K562 (cell line): Measurements from ENCODE around the gene VPS33A. TPM values are rescaled to one million over a fixed set of nuclear protein-coding genes. Genes with fewer than 3 reads are reported as not detected.

Experiments used
- ATAC-seq: fragments of 200-7000 bp; cut with Tn5 transposase; 3 replicates; pipeline ENCODE4 v1.9.1; 2020; ENCODE audit warnings: moderate library complexity
- BruUV-seq: library from RNA; stranded (reverse); fragments of 400-500 nt; replicated peaks from 2 replicates; lab custom pipeline; 2021; lab: Mats Ljungman, UMichigan
- CTCF ChIA-PET: fragments of 300-600 bp; formaldehyde crosslinking; extraction: SDS; loops from one replicate; lab custom pipeline; 2021; ENCODE audit warnings: low intra/inter-chr PET ratio; lab: Yijun Ruan, JAX
- POLR2A ChIA-PET: fragments of 300-600, 350-650 bp; sonication (Branson Sonifier 250); formaldehyde crosslinking; extraction: SDS; loops from one replicate; lab custom pipeline; 2021; ENCODE audit warnings: antibody characterized with exemption, inconsistent platforms; lab: Yijun Ruan, JAX
- DNase-seq, 4 experiments: peaks; one replicate each; pipeline versions ENCODE4 v3.0.0 to v3.0.0-alpha.2; 2011 to 2018; ENCODE audit warnings: low spot score in 3 of 4, mixed read lengths in 3 of 4; ENCODE audit errors: extremely low read depth in 1 of 4
- FAIRE-seq: peaks from 2 replicates; lab custom pipeline; 2011; peaks lifted over from hg19 to GRCh38; lab: Jason Lieb, UNC
- H2AFZ ChIP-seq: 2 replicates; pipeline ENCODE4 v1.6.0; 2011; ENCODE audit warnings: low read depth, low read length, control low read depth, inconsistent platforms
- H3K27ac ChIP-seq: fragments of 200-600 bp; 3 replicates; pipeline ENCODE4 v1.8.0; 2011; ENCODE audit warnings: low read depth, mild to moderate bottlenecking, control low read depth, inconsistent platforms, low read length, moderate library complexity, mixed read lengths; ENCODE audit errors: extremely low read depth
- H3K27me3 ChIP-seq, 2 experiments: fragments of 300-600 bp in 1 of 2; 2 replicates in 1 of 2; 3 replicates in 1 of 2; pipeline versions ENCODE4 v1.6.0 to v1.8.0; 2011; ENCODE audit warnings: inconsistent platforms in 2 of 2, low read length in 2 of 2, mild to moderate bottlenecking in 1 of 2, mixed read lengths in 1 of 2, moderate library complexity in 1 of 2; ENCODE audit not compliant: control insufficient read depth in 2 of 2, insufficient read depth in 2 of 2
- H3K36me3 ChIP-seq: fragments of 300-600 bp; 3 replicates; pipeline ENCODE4 v1.8.0; 2011; ENCODE audit warnings: mild to moderate bottlenecking, low read length, inconsistent platforms; ENCODE audit not compliant: control insufficient read depth, insufficient read depth
- H3K4me1 ChIP-seq, 2 experiments: fragments of 200-600 bp in 1 of 2; replicated peaks in 1 of 2; 2 replicates in 1 of 2; 3 replicates in 1 of 2; pipeline versions ENCODE4 v1.5.1 to v1.8.0; 2011; ENCODE audit warnings: inconsistent platforms in 2 of 2, low read length in 2 of 2, mild to moderate bottlenecking in 1 of 2, mixed read lengths in 1 of 2, moderate library complexity in 1 of 2; ENCODE audit not compliant: control insufficient read depth in 2 of 2, insufficient read depth in 2 of 2
- H3K4me2 ChIP-seq: 2 replicates; pipeline ENCODE4 v1.6.1; 2011; ENCODE audit warnings: low read length, control low read depth, inconsistent platforms, mixed read lengths; ENCODE audit not compliant: insufficient read depth
- H3K4me3 ChIP-seq: fragments of 200-600 bp; sonication (generic), shearing (Covaris generic); 2 replicates; pipeline ENCODE4 v1.5.1; 2016; ENCODE audit warnings: control low read depth, inconsistent platforms
- H3K79me2 ChIP-seq: fragments of 200-600 bp; 3 replicates; pipeline ENCODE4 v1.8.0; 2011; ENCODE audit warnings: low read length, inconsistent platforms; ENCODE audit not compliant: control insufficient read depth, insufficient read depth
- H3K9ac ChIP-seq, 2 experiments: 2 replicates each; pipeline versions ENCODE4 v1.6.0 to v1.6.1; 2011; ENCODE audit warnings: low read depth in 2 of 2, low read length in 2 of 2, control low read depth in 1 of 2, inconsistent platforms in 1 of 2, mild to moderate bottlenecking in 1 of 2, mixed read lengths in 1 of 2; ENCODE audit not compliant: insufficient read depth in 1 of 2
- H3K9me1 ChIP-seq: one replicate; pipeline ENCODE4 v1.6.0; 2011; ENCODE audit warnings: inconsistent platforms, mild to moderate bottlenecking, low read length, moderate library complexity; ENCODE audit not compliant: control insufficient read depth, insufficient read depth
- H3K9me3 ChIP-seq: replicated peaks from 2 replicates; pipeline ENCODE4 v1.5.1; 2011; ENCODE audit warnings: low read depth, low read length, inconsistent platforms; ENCODE audit not compliant: control insufficient read depth, insufficient read depth
- H4K20me1 ChIP-seq: replicated peaks from 2 replicates; pipeline ENCODE4 v1.6.1; 2011; ENCODE audit warnings: low read length, inconsistent platforms, mixed read lengths; ENCODE audit not compliant: control insufficient read depth, insufficient read depth
- CBX8 ChIP-seq: fragments of 200-600 bp; sonication (generic); IDR thresholded peaks from 2 replicates; pipeline ENCODE4 v1.6.1; 2012; ENCODE audit warnings: borderline replicate concordance, mixed run types, low read depth, mild to moderate bottlenecking, moderate library complexity, mixed read lengths, low read length, control low read depth, inconsistent platforms; ENCODE audit not compliant: poor library complexity, severe bottlenecking; ENCODE audit errors: extremely low read depth
- HDAC2 ChIP-seq: fragments of 450-650 bp; IDR thresholded peaks from 2 replicates; pipeline ENCODE4 v1.6.1; 2016; ENCODE audit warnings: mild to moderate bottlenecking
- KDM5B ChIP-seq: fragments of 200-600 bp; sonication (generic); IDR thresholded peaks from 2 replicates; pipeline ENCODE4 v1.6.1; 2012; ENCODE audit warnings: low read depth, mild to moderate bottlenecking, moderate library complexity, low read length, control low read depth, inconsistent platforms; ENCODE audit not compliant: insufficient replicate concordance
- PREB ChIP-seq: sonication (generic); formaldehyde crosslinking; IDR thresholded peaks from 2 replicates; pipeline ENCODE4 v1.8.1; 2023; ENCODE audit warnings: mild to moderate bottlenecking, missing genetic modification reagents
- SMAD1 ChIP-seq: fragments of 150-350 bp; IDR thresholded peaks from 2 replicates; pipeline ENCODE4 v1.6.1; 2014; ENCODE audit warnings: low read length, low read depth; ENCODE audit not compliant: partially characterized antibody
- SRSF3 ChIP-seq: fragments of 200-400 bp; formaldehyde crosslinking; IDR thresholded peaks from 2 replicates; pipeline ENCODE4 v1.6.1; 2016; ENCODE audit warnings: mild to moderate bottlenecking, low read length, moderate library complexity; ENCODE audit not compliant: insufficient read depth
- WGBS: fragments of 100-300 bp; shearing (Covaris generic); methylation state at CpG from one replicate; pipeline ENCODE4 v1.1.6; 2016; ENCODE audit warnings: low coverage, mixed read lengths; ENCODE audit not compliant: insufficient coverage; ENCODE audit errors: missing lambda C conversion rate; 5-methylcytosine and 5-hydroxymethylcytosine counted together
- in situ Hi-C: fragments of 300-500 bp; cut with MboI; formaldehyde crosslinking; loops from 4 replicates; pipeline ENCODE4 v1.15.0; 2018; ENCODE audit warnings: inconsistent platforms, mixed read lengths
- intact Hi-C: fragments of 100-400 bp; cut with micrococcal nuclease; formaldehyde crosslinking; loops from 2 replicates; pipeline ENCODE4 v1.14.2; 2022
- polyA plus RNA-seq, 8 experiments: library from polyadenylated mRNA; depleted of rRNA in 4 of 8; stranded (reverse) in 5 of 8; unstranded in 3 of 8; fragments of >200 nt; fragmentation: Nextera tagmentation in 2 of 8; fragmentation: Illumina TruSeq in 1 of 8; extraction: Ambion mirVana in 2 of 8; extraction: Trizol in 1 of 8; gene quantifications; 2 replicates each; pipeline versions ENCODE4 v1.2.1 to v1.2.3, GENCODE V29; 2011 to 2014; ENCODE audit warnings: inconsistent platforms in 1 of 8, missing spikeins in 1 of 8
- total RNA-seq, 7 experiments: library from RNA; depleted of rRNA in 6 of 7; stranded (reverse); fragments of >200 nt in 6 of 7; fragmentation: Illumina TruSeq in 2 of 7; extraction: Trizol in 2 of 7; gene quantifications; 2 replicates each; pipeline versions ENCODE4 v1.2.1 to v1.2.3, GENCODE V29; 2011 to 2021; ENCODE audit warnings: low replicate concordance in 1 of 7
- TF ChIP-seq, protein P1 (sequence below), 2 experiments: fragments of 450-650 bp; IDR thresholded peaks; 2 replicates each; pipeline ENCODE4 v1.6.1; 2018; ENCODE audit warnings: mild to moderate bottlenecking in 2 of 2, low read depth in 1 of 2; ENCODE audit not compliant: partially characterized antibody in 2 of 2

The VPS33A gene
- total and polyA plus RNA-seq, 9 of the 15 experiments (the other 6 are each of a cell fraction or from before 2014, with no cell fraction given) = 10.6 to 34.3 (median 25.3) TPM

DNA sequence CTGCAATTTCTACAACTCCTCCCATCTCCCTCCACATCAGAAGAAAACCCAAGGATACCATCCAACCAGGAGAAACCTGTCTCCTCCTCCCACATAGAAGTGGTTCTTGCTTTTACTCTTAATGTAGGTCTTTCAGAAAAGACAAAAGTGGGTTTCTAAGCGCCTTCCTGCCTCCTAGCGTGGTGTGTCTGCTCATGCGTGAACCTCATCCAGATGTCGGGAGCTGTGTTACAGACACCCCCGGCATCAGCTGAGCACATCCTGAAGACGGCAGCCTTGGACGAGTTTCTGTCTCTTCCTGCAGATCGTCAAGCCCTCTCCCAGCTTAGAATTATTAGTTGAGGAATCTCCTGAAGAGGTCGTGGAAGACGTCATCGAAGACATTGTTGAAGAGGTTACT lies 73.9 kb downstream of the VPS33A start:
- ChIA-PET CTCF (no interaction called here), POLR2A (interaction anchor here (1.6 kb wide), 1 partner anchor 17 kb away, joined by 3 read pairs; no protein-coding TSS in a partner anchor)
- H3K4me2 ChIP-seq = no peak overlapping the region
- H3K36me3 ChIP-seq = no peaks in the 10 kb centered on the region
- WGBS = 69% methylated on average over 11 of the region's 11 CpGs
- no TSS peak for BruUV-seq
- no peak overlapping the region for H3K4me3 ChIP-seq
- TF ChIP-seq SRSF3 = no peak
- no peak for TF ChIP-seq HDAC2
- TF ChIP-seq PREB = no peak
- no peak for TF ChIP-seq CBX8
- no peak for TF ChIP-seq SMAD1
- TF ChIP-seq KDM5B = no peak
- TF ChIP-seq, protein P1, sequence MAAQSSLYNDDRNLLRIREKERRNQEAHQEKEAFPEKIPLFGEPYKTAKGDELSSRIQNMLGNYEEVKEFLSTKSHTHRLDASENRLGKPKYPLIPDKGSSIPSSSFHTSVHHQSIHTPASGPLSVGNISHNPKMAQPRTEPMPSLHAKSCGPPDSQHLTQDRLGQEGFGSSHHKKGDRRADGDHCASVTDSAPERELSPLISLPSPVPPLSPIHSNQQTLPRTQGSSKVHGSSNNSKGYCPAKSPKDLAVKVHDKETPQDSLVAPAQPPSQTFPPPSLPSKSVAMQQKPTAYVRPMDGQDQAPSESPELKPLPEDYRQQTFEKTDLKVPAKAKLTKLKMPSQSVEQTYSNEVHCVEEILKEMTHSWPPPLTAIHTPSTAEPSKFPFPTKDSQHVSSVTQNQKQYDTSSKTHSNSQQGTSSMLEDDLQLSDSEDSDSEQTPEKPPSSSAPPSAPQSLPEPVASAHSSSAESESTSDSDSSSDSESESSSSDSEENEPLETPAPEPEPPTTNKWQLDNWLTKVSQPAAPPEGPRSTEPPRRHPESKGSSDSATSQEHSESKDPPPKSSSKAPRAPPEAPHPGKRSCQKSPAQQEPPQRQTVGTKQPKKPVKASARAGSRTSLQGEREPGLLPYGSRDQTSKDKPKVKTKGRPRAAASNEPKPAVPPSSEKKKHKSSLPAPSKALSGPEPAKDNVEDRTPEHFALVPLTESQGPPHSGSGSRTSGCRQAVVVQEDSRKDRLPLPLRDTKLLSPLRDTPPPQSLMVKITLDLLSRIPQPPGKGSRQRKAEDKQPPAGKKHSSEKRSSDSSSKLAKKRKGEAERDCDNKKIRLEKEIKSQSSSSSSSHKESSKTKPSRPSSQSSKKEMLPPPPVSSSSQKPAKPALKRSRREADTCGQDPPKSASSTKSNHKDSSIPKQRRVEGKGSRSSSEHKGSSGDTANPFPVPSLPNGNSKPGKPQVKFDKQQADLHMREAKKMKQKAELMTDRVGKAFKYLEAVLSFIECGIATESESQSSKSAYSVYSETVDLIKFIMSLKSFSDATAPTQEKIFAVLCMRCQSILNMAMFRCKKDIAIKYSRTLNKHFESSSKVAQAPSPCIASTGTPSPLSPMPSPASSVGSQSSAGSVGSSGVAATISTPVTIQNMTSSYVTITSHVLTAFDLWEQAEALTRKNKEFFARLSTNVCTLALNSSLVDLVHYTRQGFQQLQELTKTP (IDR thresholded peaks at IDR 0.05; ENCODE audit: low read depth in 1 of 2, partially characterized antibody in 2 of 2) = no peak
- intact Hi-C loops (loop anchor here (5.0 kb wide), 1 partner anchor 35 kb away; no protein-coding TSS in a partner anchor), in situ Hi-C loops (loop anchor here (5.0 kb wide), 1 partner anchor 150 kb away; no protein-coding TSS in a partner anchor)
- peaks cover 14% of the 10 kb centered on the region for H3K9me3 ChIP-seq
- ATAC-seq = no peak
- H3K27ac ChIP-seq = no peak overlapping the region
- H3K27me3 ChIP-seq = no peaks in the 10 kb centered on the region
- peaks cover 18 to 30% of the 10 kb centered on the region in 2 experiments for H3K4me1 ChIP-seq
- DNase-seq = no peak
- H3K79me2 ChIP-seq = no peaks in the 10 kb centered on the region
- FAIRE-seq = no peak
- H3K9ac ChIP-seq = no peak overlapping the region
- H4K20me1 ChIP-seq = no peaks in the 10 kb centered on the region
- no peaks in the 10 kb centered on the region for H3K9me1 ChIP-seq
- no peak overlapping the region for H2AFZ ChIP-seq
